A673 (cell line): ENCODE data around the gene TSR3.

Experiments
- EZH2 ChIP-seq: fragments of 200-600 bp; sonication (generic); IDR thresholded peaks from 2 replicates; pipeline ENCODE4 v1.6.1; 2017; ENCODE audit warnings: borderline replicate concordance, low read depth, mild to moderate bottlenecking, mixed read lengths, antibody characterized with exemption, low read length; ENCODE audit not compliant: poor library complexity, severe bottlenecking
- TF ChIP-seq, protein P1 (sequence below): fragments of 300-800, 200-600 bp; sonication (generic); conservative IDR thresholded peaks from 2 replicates; pipeline ENCODE4 v1.5.1; 2017; ENCODE audit warnings: low read depth, mild to moderate bottlenecking, antibody characterized with exemption, low read length, moderate library complexity, mixed read lengths

DNA sequence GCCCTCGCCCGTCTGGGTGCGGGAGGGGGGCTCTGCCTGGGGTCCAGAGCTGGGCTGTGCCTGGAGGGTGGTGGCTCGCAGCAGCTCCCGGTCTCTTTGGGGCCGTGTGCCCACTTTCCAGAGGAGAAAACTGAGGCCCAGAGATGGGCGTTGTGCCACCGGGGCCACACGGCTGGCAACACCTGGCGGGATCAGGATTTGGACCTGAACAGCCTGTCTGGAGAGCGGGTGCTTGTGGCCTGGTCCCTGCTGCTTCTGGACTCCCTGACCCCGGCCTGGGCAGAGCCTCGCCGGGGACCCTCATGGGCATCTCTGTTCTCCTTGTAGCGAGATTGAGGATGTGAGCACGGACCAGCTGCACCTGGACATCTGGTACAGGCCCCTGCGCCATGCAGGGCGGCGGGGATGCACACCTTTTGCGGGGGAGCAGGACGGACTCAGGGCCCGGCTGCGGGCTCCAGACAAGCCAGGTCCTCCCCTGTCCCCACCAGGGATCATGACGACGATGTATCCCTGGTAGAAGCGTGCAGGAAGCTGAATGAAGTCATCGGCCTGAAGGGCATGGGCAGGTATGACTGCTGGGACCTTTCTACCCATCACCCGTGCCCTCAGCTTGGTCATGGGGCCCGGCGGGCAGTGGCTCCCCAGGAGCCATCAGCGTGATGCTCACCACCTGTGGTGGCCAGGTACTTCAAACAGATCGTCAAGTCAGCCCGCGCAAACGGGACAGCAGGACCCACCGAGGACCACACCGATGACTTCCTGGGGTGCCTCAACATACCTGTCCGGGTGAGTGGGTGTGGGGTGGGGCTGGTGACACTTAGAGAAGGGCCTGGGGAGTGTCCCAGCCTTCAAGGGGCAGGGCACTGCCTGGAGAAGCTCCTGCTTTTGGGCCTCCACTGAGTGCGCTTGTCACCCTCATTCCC lies 9.9 kb downstream of the TSR3 start:
- TF ChIP-seq, protein P1, sequence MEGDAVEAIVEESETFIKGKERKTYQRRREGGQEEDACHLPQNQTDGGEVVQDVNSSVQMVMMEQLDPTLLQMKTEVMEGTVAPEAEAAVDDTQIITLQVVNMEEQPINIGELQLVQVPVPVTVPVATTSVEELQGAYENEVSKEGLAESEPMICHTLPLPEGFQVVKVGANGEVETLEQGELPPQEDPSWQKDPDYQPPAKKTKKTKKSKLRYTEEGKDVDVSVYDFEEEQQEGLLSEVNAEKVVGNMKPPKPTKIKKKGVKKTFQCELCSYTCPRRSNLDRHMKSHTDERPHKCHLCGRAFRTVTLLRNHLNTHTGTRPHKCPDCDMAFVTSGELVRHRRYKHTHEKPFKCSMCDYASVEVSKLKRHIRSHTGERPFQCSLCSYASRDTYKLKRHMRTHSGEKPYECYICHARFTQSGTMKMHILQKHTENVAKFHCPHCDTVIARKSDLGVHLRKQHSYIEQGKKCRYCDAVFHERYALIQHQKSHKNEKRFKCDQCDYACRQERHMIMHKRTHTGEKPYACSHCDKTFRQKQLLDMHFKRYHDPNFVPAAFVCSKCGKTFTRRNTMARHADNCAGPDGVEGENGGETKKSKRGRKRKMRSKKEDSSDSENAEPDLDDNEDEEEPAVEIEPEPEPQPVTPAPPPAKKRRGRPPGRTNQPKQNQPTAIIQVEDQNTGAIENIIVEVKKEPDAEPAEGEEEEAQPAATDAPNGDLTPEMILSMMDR = no peak
- TF ChIP-seq EZH2 = no peak
